ENCODE measurements around the gene FTCDNL1.

The FTCDNL1 gene

GRCh38 chr2:199810422-199811171 lies 40.4 kb downstream of the FTCDNL1 start:
- Histone ChIP-seq H3K4me1 (ENCODE audit: insufficient read depth, insufficient read length) (no peaks in the 10 kb centered on the region), H3K27me3 (ENCODE audit: insufficient read depth, insufficient read length) (no peaks in the 10 kb centered on the region), H3K36me3 (ENCODE audit: insufficient read depth, insufficient read length, low read length) (no peaks in the 10 kb centered on the region), H3K4me3 (ENCODE audit: insufficient read length, low read depth) (no peak overlapping the region), H3K9ac (ENCODE audit: insufficient read length, low read depth) (no peak overlapping the region), H3K9me3 (ENCODE audit: insufficient read depth, low read length) (peaks cover 12% of the 10 kb centered on the region)
- no peak for DNase-seq (ENCODE audit: low read depth, low spot score)
- TF ChIP-seq YY1 (IDR thresholded peaks at IDR 0.05; ENCODE audit: insufficient read depth, insufficient read length), result no peak
- no peak for TF ChIP-seq ZNF274 (IDR thresholded peaks at IDR 0.05; ENCODE audit: low read depth, low read length)
- TF ChIP-seq SUZ12 (IDR thresholded peaks at IDR 0.05; ENCODE audit: extremely low read depth, insufficient read depth, insufficient read length), result no peak

GRCh38 chr2:199807966-199808365 lies 43.0 kb downstream of the FTCDNL1 start:
- Histone ChIP-seq H3K36me3 (ENCODE audit: insufficient read depth, insufficient read length, low read length) (no peaks in the 10 kb centered on the region), H3K4me1 (ENCODE audit: insufficient read depth, insufficient read length) (peaks cover 3% of the 10 kb centered on the region), H3K9ac (ENCODE audit: insufficient read length, low read depth) (no peak overlapping the region), H3K4me3 (ENCODE audit: insufficient read length, low read depth) (no peak overlapping the region), H3K27me3 (ENCODE audit: insufficient read depth, insufficient read length) (no peaks in the 10 kb centered on the region), H3K9me3 (ENCODE audit: insufficient read depth, low read length) (peaks cover 12% of the 10 kb centered on the region)
- DNase-seq (ENCODE audit: low read depth, low spot score), result no peak
- no peak for TF ChIP-seq YY1 (IDR thresholded peaks at IDR 0.05; ENCODE audit: insufficient read depth, insufficient read length)
- TF ChIP-seq SUZ12 (IDR thresholded peaks at IDR 0.05; ENCODE audit: extremely low read depth, insufficient read depth, insufficient read length), result no peak
- no peak for TF ChIP-seq ZNF274 (IDR thresholded peaks at IDR 0.05; ENCODE audit: low read depth, low read length)

GRCh38 chr2:199806179-199806578 lies 44.8 kb downstream of the FTCDNL1 start:
- Histone ChIP-seq H3K9ac (ENCODE audit: insufficient read length, low read depth) (no peak overlapping the region), H3K4me1 (ENCODE audit: insufficient read depth, insufficient read length) (peaks cover 3% of the 10 kb centered on the region), H3K27me3 (ENCODE audit: insufficient read depth, insufficient read length) (no peaks in the 10 kb centered on the region), H3K9me3 (ENCODE audit: insufficient read depth, low read length) (peaks cover 12% of the 10 kb centered on the region), H3K4me3 (ENCODE audit: insufficient read length, low read depth) (no peak overlapping the region), H3K36me3 (ENCODE audit: insufficient read depth, insufficient read length, low read length) (no peaks in the 10 kb centered on the region)
- no peak for DNase-seq (ENCODE audit: low read depth, low spot score)
- TF ChIP-seq ZNF274 (IDR thresholded peaks at IDR 0.05; ENCODE audit: low read depth, low read length), result no peak
- TF ChIP-seq YY1 (IDR thresholded peaks at IDR 0.05; ENCODE audit: insufficient read depth, insufficient read length), result no peak
- TF ChIP-seq SUZ12 (IDR thresholded peaks at IDR 0.05; ENCODE audit: extremely low read depth, insufficient read depth, insufficient read length), result no peak

- Histone ChIP-seq H3K27me3 (ENCODE audit: insufficient read depth, insufficient read length) (no peaks in the 10 kb centered on the region), H3K4me3 (ENCODE audit: insufficient read length, low read depth) (no peak overlapping the region), H3K9ac (ENCODE audit: insufficient read length, low read depth) (no peak overlapping the region), H3K9me3 (ENCODE audit: insufficient read depth, low read length) (peaks cover 12% of the 10 kb centered on the region), H3K4me1 (ENCODE audit: insufficient read depth, insufficient read length) (peaks cover 3% of the 10 kb centered on the region), H3K36me3 (ENCODE audit: insufficient read depth, insufficient read length, low read length) (no peaks in the 10 kb centered on the region)
- TF ChIP-seq SUZ12 (IDR thresholded peaks at IDR 0.05; ENCODE audit: extremely low read depth, insufficient read depth, insufficient read length) (no peak), YY1 (IDR thresholded peaks at IDR 0.05; ENCODE audit: insufficient read depth, insufficient read length) (no peak), ZNF274 (IDR thresholded peaks at IDR 0.05; ENCODE audit: low read depth, low read length) (no peak)
- peak; percentile 11 for DNase-seq (ENCODE audit: low read depth, low spot score)
Observed at GRCh38 chr2:199804831-199805230, 46.2 kb downstream of the FTCDNL1 start.

- TF ChIP-seq ZNF274 (IDR thresholded peaks at IDR 0.05; ENCODE audit: low read depth, low read length), result no peak
- no peak for TF ChIP-seq SUZ12 (IDR thresholded peaks at IDR 0.05; ENCODE audit: extremely low read depth, insufficient read depth, insufficient read length)
- TF ChIP-seq YY1 (IDR thresholded peaks at IDR 0.05; ENCODE audit: insufficient read depth, insufficient read length), result no peak
- DNase-seq (ENCODE audit: low read depth, low spot score), result no peak
- no peaks in the 10 kb centered on the region for H3K27me3 ChIP-seq (ENCODE audit: insufficient read depth, insufficient read length)
- H3K4me3 ChIP-seq (ENCODE audit: insufficient read length, low read depth), result no peak overlapping the region
- no peaks in the 10 kb centered on the region for H3K4me1 ChIP-seq (ENCODE audit: insufficient read depth, insufficient read length)
- H3K36me3 ChIP-seq (ENCODE audit: insufficient read depth, insufficient read length, low read length), result no peaks in the 10 kb centered on the region
- H3K9me3 ChIP-seq (ENCODE audit: insufficient read depth, low read length), result no peaks in the 10 kb centered on the region
- no peak overlapping the region for H3K9ac ChIP-seq (ENCODE audit: insufficient read length, low read depth)
Observed at GRCh38 chr2:199798831-199799580, 52.0 kb downstream of the FTCDNL1 start.

- Histone ChIP-seq H3K36me3 (ENCODE audit: insufficient read depth, insufficient read length, low read length) (no peaks in the 10 kb centered on the region), H3K9ac (ENCODE audit: insufficient read length, low read depth) (no peak overlapping the region), H3K9me3 (ENCODE audit: insufficient read depth, low read length) (no peaks in the 10 kb centered on the region), H3K27me3 (ENCODE audit: insufficient read depth, insufficient read length) (no peaks in the 10 kb centered on the region), H3K4me3 (ENCODE audit: insufficient read length, low read depth) (no peak overlapping the region), H3K4me1 (ENCODE audit: insufficient read depth, insufficient read length) (no peaks in the 10 kb centered on the region)
- DNase-seq (ENCODE audit: low read depth, low spot score), result no peak
- no peak for TF ChIP-seq YY1 (IDR thresholded peaks at IDR 0.05; ENCODE audit: insufficient read depth, insufficient read length)
- TF ChIP-seq ZNF274 (IDR thresholded peaks at IDR 0.05; ENCODE audit: low read depth, low read length), result no peak
- no peak for TF ChIP-seq SUZ12 (IDR thresholded peaks at IDR 0.05; ENCODE audit: extremely low read depth, insufficient read depth, insufficient read length)
Observed at GRCh38 chr2:199797431-199798403, 53.3 kb downstream of the FTCDNL1 start.

Data from NT2/D1 (cell line).